GM12878 (cell line): Measurements from ENCODE around the gene ADGRD1. TPM values are rescaled to one million over a fixed set of nuclear protein-coding genes. Genes with fewer than 3 reads are reported as not detected.

ENCODE experiments used
- ATAC-seq: fragments of 200-7000 bp; cut with Tn5 transposase; 3 replicates; pipeline ENCODE4 v1.9.1; 2020; ENCODE audit warnings: mild to moderate bottlenecking, moderate library complexity
- BruUV-seq: library from RNA; stranded (reverse); fragments of 400-500 nt; replicated peaks from 2 replicates; lab custom pipeline; 2021; lab: Mats Ljungman, UMichigan
- CTCF ChIA-PET: fragments of 300-600 bp; sonication (Branson Sonifier 250); formaldehyde crosslinking; extraction: SDS; loops from one replicate; lab custom pipeline; 2021; ENCODE audit warnings: inconsistent platforms; lab: Yijun Ruan, JAX
- POLR2A ChIA-PET: fragments of 350-600 bp; formaldehyde crosslinking; extraction: SDS; loops from one replicate; lab custom pipeline; 2021; ENCODE audit warnings: inconsistent platforms; lab: Charles Lee
- RAD21 ChIA-PET: fragments of 300-600 bp; sonication (Branson Sonifier 250); formaldehyde crosslinking; loops from one replicate; lab custom pipeline; 2023; ENCODE audit warnings: antibody characterized with exemption; ENCODE audit not compliant: unreplicated experiment; lab: Charles Lee
- SMC1A ChIA-PET: fragments of 300-600 bp; sonication (Branson Sonifier 250); formaldehyde crosslinking; loops from one replicate; lab custom pipeline; 2023; ENCODE audit not compliant: unreplicated experiment, uncharacterized antibody; lab: Charles Lee
- DNase-seq: peaks from one replicate; pipeline ENCODE4 v3.0.0-alpha.2; 2011; ENCODE audit warnings: low read depth, low spot score
- FAIRE-seq: peaks from 3 replicates; lab custom pipeline; 2011; peaks lifted over from hg19 to GRCh38; lab: Jason Lieb, UNC
- H2AFZ ChIP-seq: 2 replicates; pipeline ENCODE4 v1.6.0; 2011; ENCODE audit warnings: low read depth, low read length, control low read depth; ENCODE audit not compliant: control insufficient read depth
- H3K27ac ChIP-seq: 2 replicates; pipeline ENCODE4 v1.5.1; 2011; ENCODE audit warnings: control low read depth; ENCODE audit not compliant: control insufficient read depth, insufficient read depth
- H3K27me3 ChIP-seq, 2 experiments: replicated peaks in 1 of 2; 2 replicates each; pipeline versions ENCODE4 v1.6.0 to v1.6.1; 2011; ENCODE audit warnings: low read length in 1 of 2; ENCODE audit not compliant: control insufficient read depth in 2 of 2, insufficient read depth in 2 of 2
- H3K36me3 ChIP-seq, 2 experiments: 2 replicates each; pipeline ENCODE4 v1.5.1; 2011; ENCODE audit warnings: low read length in 1 of 2; ENCODE audit not compliant: control insufficient read depth in 2 of 2, insufficient read depth in 2 of 2
- H3K4me1 ChIP-seq: 2 replicates; pipeline ENCODE4 v1.6.1; 2011; ENCODE audit warnings: mild to moderate bottlenecking, low read length, moderate library complexity, mixed read lengths; ENCODE audit not compliant: control insufficient read depth, insufficient read depth
- H3K4me2 ChIP-seq: 2 replicates; pipeline ENCODE4 v1.6.0; 2011; ENCODE audit warnings: control low read depth; ENCODE audit not compliant: control insufficient read depth, insufficient read depth
- H3K4me3 ChIP-seq: fragments of 200-600 bp; sonication (generic); 2 replicates; pipeline ENCODE4 v1.5.1; 2016
- H3K79me2 ChIP-seq: 2 replicates; pipeline ENCODE4 v1.6.0; 2011; ENCODE audit warnings: low read length; ENCODE audit not compliant: control insufficient read depth, insufficient read depth
- H3K9ac ChIP-seq: 2 replicates; pipeline ENCODE4 v1.8.0; 2011; ENCODE audit warnings: low read length, control low read depth, mixed read lengths; ENCODE audit not compliant: control insufficient read depth, insufficient read depth
- H3K9me3 ChIP-seq: replicated peaks from 3 replicates; pipeline ENCODE4 v1.5.1; 2011; ENCODE audit warnings: mild to moderate bottlenecking, low read length; ENCODE audit not compliant: control insufficient read depth, insufficient read depth
- H4K20me1 ChIP-seq: 2 replicates; pipeline ENCODE4 v1.6.0; 2011; ENCODE audit not compliant: control insufficient read depth, insufficient read depth
- BCLAF1 ChIP-seq: fragments of 450-650 bp; IDR thresholded peaks from 2 replicates; pipeline ENCODE4 v1.6.1; 2017; ENCODE audit warnings: antibody characterized with exemption, mild to moderate bottlenecking, moderate library complexity
- POLR2AphosphoS5 ChIP-seq: IDR thresholded peaks from 2 replicates; pipeline ENCODE4 v1.6.1; 2011; ENCODE audit warnings: mild to moderate bottlenecking, low read length, inconsistent platforms
- RAD51 ChIP-seq: fragments of 450-650 bp; IDR thresholded peaks from 2 replicates; pipeline ENCODE4 v1.6.1; 2016; ENCODE audit warnings: moderate library complexity, mild to moderate bottlenecking, inconsistent platforms
- RCOR1 ChIP-seq: conservative IDR thresholded peaks from 2 replicates; pipeline ENCODE4 v1.6.1; 2012; ENCODE audit warnings: low read depth, low read length, improper control_type of control experiment
- TAF1 ChIP-seq: IDR thresholded peaks from 2 replicates; pipeline ENCODE4 v1.6.1; 2011; ENCODE audit warnings: mild to moderate bottlenecking, low read depth, low read length, borderline replicate concordance
- WGBS: methylation state at CpG from one replicate; pipeline ENCODE4 v1.1.6; 2016; ENCODE audit warnings: low lambda C conversion rate; ENCODE audit not compliant: insufficient replicate concordance, insufficient coverage; ENCODE audit errors: missing lambda C conversion rate; 5-methylcytosine and 5-hydroxymethylcytosine counted together
- in situ Hi-C: fragments of 300-500 bp; cut with MboI; formaldehyde crosslinking; loops from 9 replicates; pipeline ENCODE4 v1.14.3; 2018; ENCODE audit warnings: mixed read lengths
- intact Hi-C: fragments of 100-400 bp; cut with micrococcal nuclease; formaldehyde crosslinking; loops from one replicate; pipeline ENCODE4 v1.14.2; 2022; ENCODE audit not compliant: unreplicated experiment
- polyA plus RNA-seq, 11 experiments: library from polyadenylated mRNA; depleted of rRNA in 4 of 11; unstranded in 6 of 11; stranded (reverse) in 5 of 11; fragments of >200 nt; fragmentation: Nextera tagmentation in 4 of 11; fragmentation: Illumina TruSeq in 1 of 11; extraction: Ambion mirVana in 4 of 11; extraction: Trizol in 1 of 11; gene quantifications; 1 replicate in 1 of 11; 2 replicates in 10 of 11; pipeline versions ENCODE4 v1.2.1 to v1.2.3, GENCODE V29; 2011 to 2016; ENCODE audit warnings: inconsistent platforms in 2 of 11, missing spikeins in 2 of 11, low read depth in 1 of 11
- total RNA-seq, 4 experiments: library from RNA; depleted of rRNA in 3 of 4; stranded (reverse); fragments of >200 nt in 3 of 4; fragmentation: Illumina TruSeq in 1 of 4; extraction: Trizol in 1 of 4; gene quantifications; 2 replicates each; pipeline versions ENCODE4 v1.2.1 to v1.2.3, GENCODE V29; 2013 to 2021
- TF ChIP-seq, protein P1 (sequence below): fragments of 450-650 bp; IDR thresholded peaks from 2 replicates; pipeline ENCODE4 v1.6.1; 2017; ENCODE audit warnings: borderline replicate concordance
- TF ChIP-seq, protein P2 (sequence below): fragments of 450-650 bp; IDR thresholded peaks from 2 replicates; pipeline ENCODE4 v1.6.1; 2017; ENCODE audit warnings: mild to moderate bottlenecking, moderate library complexity
- TF ChIP-seq, protein P3 (sequence below): IDR thresholded peaks from 2 replicates; pipeline ENCODE4 v1.6.1; 2012; ENCODE audit warnings: mild to moderate bottlenecking, low read depth, low read length

Gene ADGRD1
- total and polyA plus RNA-seq, 10 of the 15 experiments (the other 5 are each of a cell fraction or from before 2014, with no cell fraction given) = 0.15 to 12.7 (median 1.2) TPM

- H3K9me3 ChIP-seq = no peaks in the 10 kb centered on the region; the same call in 2 of the 3 replicates
- H4K20me1 ChIP-seq = no peaks in the 10 kb centered on the region
- ChIA-PET CTCF (interaction anchor here (1.5 kb wide), 1 partner anchor 212 kb away, joined by 5 read pairs; no protein-coding TSS in a partner anchor), SMC1A (interaction anchor here (1.0 kb wide), 1 partner anchor 46 kb away, joined by 3 read pairs; no protein-coding TSS in a partner anchor), RAD21 (no interaction called here), POLR2A (no interaction called here)
- H3K9ac ChIP-seq = no peak overlapping the region
- H3K4me2 ChIP-seq = no peak overlapping the region
- H3K36me3 ChIP-seq = no peaks in the 10 kb centered on the region
- BruUV-seq = no TSS peak
- DNase-seq = no peak
- H2AFZ ChIP-seq = no peak overlapping the region
- 71% methylated on average over 15 of the region's 15 CpGs for WGBS
- no peak overlapping the region for H3K4me3 ChIP-seq
- no peak overlapping the region for H3K27ac ChIP-seq
- in situ Hi-C loops = no loop called here
- H3K79me2 ChIP-seq = no peaks in the 10 kb centered on the region
- no peak for FAIRE-seq
- intact Hi-C loops = no loop called here
- no peaks in the 10 kb centered on the region; a peak in 1 of 4 replicates for H3K27me3 ChIP-seq
- no peak for ATAC-seq
- no peaks in the 10 kb centered on the region for H3K4me1 ChIP-seq
- TF ChIP-seq BCLAF1 (no peak), RCOR1 (no peak), TAF1 (no peak), POLR2AphosphoS5 (no peak), RAD51 (no peak)
- TF ChIP-seq, protein P1, sequence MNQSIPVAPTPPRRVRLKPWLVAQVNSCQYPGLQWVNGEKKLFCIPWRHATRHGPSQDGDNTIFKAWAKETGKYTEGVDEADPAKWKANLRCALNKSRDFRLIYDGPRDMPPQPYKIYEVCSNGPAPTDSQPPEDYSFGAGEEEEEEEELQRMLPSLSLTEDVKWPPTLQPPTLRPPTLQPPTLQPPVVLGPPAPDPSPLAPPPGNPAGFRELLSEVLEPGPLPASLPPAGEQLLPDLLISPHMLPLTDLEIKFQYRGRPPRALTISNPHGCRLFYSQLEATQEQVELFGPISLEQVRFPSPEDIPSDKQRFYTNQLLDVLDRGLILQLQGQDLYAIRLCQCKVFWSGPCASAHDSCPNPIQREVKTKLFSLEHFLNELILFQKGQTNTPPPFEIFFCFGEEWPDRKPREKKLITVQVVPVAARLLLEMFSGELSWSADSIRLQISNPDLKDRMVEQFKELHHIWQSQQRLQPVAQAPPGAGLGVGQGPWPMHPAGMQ = no peak
- TF ChIP-seq, protein P2, sequence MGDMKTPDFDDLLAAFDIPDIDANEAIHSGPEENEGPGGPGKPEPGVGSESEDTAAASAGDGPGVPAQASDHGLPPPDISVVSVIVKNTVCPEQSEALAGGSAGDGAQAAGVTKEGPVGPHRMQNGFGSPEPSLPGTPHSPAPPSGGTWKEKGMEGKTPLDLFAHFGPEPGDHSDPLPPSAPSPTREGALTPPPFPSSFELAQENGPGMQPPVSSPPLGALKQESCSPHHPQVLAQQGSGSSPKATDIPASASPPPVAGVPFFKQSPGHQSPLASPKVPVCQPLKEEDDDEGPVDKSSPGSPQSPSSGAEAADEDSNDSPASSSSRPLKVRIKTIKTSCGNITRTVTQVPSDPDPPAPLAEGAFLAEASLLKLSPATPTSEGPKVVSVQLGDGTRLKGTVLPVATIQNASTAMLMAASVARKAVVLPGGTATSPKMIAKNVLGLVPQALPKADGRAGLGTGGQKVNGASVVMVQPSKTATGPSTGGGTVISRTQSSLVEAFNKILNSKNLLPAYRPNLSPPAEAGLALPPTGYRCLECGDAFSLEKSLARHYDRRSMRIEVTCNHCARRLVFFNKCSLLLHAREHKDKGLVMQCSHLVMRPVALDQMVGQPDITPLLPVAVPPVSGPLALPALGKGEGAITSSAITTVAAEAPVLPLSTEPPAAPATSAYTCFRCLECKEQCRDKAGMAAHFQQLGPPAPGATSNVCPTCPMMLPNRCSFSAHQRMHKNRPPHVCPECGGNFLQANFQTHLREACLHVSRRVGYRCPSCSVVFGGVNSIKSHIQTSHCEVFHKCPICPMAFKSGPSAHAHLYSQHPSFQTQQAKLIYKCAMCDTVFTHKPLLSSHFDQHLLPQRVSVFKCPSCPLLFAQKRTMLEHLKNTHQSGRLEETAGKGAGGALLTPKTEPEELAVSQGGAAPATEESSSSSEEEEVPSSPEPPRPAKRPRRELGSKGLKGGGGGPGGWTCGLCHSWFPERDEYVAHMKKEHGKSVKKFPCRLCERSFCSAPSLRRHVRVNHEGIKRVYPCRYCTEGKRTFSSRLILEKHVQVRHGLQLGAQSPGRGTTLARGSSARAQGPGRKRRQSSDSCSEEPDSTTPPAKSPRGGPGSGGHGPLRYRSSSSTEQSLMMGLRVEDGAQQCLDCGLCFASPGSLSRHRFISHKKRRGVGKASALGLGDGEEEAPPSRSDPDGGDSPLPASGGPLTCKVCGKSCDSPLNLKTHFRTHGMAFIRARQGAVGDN = no peak
- TF ChIP-seq, protein P3, sequence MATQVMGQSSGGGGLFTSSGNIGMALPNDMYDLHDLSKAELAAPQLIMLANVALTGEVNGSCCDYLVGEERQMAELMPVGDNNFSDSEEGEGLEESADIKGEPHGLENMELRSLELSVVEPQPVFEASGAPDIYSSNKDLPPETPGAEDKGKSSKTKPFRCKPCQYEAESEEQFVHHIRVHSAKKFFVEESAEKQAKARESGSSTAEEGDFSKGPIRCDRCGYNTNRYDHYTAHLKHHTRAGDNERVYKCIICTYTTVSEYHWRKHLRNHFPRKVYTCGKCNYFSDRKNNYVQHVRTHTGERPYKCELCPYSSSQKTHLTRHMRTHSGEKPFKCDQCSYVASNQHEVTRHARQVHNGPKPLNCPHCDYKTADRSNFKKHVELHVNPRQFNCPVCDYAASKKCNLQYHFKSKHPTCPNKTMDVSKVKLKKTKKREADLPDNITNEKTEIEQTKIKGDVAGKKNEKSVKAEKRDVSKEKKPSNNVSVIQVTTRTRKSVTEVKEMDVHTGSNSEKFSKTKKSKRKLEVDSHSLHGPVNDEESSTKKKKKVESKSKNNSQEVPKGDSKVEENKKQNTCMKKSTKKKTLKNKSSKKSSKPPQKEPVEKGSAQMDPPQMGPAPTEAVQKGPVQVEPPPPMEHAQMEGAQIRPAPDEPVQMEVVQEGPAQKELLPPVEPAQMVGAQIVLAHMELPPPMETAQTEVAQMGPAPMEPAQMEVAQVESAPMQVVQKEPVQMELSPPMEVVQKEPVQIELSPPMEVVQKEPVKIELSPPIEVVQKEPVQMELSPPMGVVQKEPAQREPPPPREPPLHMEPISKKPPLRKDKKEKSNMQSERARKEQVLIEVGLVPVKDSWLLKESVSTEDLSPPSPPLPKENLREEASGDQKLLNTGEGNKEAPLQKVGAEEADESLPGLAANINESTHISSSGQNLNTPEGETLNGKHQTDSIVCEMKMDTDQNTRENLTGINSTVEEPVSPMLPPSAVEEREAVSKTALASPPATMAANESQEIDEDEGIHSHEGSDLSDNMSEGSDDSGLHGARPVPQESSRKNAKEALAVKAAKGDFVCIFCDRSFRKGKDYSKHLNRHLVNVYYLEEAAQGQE = no peak
Observed at GRCh38 chr12:130920119-130920703, 33.5 kb upstream of the ADGRD1 start.
